CD4-positive, alpha-beta T cell treated with Interleukin-2 at 100 ng/mL for 4 hours (primary cell): ENCODE data around the gene CHST15.

Experiments
- DNase-seq: peaks from one replicate; pipeline ENCODE4 v3.0.0-alpha.2; 2020; ENCODE audit warnings: low spot score

The CHST15 gene

DNA sequence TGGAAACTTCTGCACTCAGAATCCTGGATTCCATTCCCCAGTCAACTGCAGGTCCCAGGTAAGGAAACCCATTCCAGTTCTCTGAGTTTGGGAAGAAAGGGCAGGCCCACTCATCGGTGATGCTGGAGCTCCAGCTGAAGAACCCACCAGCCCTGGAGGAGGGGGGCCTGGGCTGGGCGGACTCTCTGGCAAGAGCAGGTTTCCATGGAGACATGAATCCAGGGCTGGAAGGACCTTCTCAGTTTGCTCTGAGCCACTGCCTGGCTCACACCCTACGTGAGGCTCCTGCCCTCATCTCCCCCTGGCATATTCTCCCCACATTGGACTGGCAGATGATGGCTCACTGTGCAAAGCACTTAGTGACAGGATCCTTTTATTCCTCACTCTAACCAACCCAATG, 128.4 kb downstream of the CHST15 start:
- DNase-seq = no peak

DNA sequence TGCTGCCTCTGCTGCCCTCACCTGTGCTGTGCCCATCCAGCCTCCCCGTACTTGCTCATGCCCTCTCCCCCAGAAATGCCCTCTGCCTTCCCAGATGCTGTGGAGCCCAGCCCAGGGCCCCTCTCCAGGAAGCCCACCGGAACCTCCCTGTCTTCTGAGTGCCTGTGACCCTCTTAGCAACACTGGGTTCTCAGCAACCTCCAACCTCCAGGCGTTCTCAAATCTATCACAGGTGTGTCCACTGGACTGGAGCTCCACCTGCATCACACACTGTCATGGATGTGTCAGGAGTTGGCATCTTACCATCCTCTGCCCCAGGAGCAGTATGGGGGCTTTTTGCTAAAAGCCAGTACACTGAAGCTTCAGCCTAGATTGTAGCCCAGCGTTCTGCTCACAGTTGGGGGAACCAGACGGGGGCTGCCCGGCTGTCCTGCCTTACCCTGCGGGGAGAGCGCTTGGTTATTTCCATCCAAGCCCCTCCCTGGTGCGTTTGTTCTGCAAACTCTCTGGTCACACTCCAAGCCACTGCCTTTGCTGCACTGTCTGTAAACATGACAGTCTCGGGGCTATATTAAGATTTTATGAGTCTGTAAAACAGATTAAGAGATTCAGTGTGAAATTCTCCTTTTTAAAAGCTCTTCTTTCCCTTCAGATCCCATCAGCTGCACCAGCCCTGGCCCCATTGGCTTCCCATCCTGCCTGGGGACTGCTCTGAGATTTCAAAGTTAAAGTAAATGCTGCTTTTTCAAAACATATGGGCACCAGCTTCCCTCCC, 130.5 kb downstream of the CHST15 start:
- no peak for DNase-seq

GRCh38 chr10:123958241-123958640, 135.2 kb downstream of the CHST15 start:
- DNase-seq = no peak
